Mesenchymal stem cell (in vitro differentiated cells and primary cell): ENCODE data around the gene SERPINE2.

ENCODE experiments used
- DNase-seq: peaks from one replicate; pipeline ENCODE4 v3.0.0-alpha.2; 2013
- H2AFZ ChIP-seq: one replicate; pipeline ENCODE4 v1.6.1; 2013; ENCODE audit warnings: low read depth, mild to moderate bottlenecking, control low read depth, inconsistent platforms, low read length, moderate library complexity
- H2AK5ac ChIP-seq: 2 replicates; pipeline ENCODE4 v1.6.1; 2013; ENCODE audit warnings: low read length, moderate library complexity, mild to moderate bottlenecking, inconsistent platforms; ENCODE audit not compliant: severe bottlenecking
- H2BK120ac ChIP-seq: one replicate; pipeline ENCODE4 v1.6.1; 2013; ENCODE audit warnings: low read depth, mild to moderate bottlenecking, inconsistent platforms, low read length, moderate library complexity
- H2BK12ac ChIP-seq, 2 experiments: one replicate each; pipeline ENCODE4 v1.6.1; 2013; ENCODE audit warnings: inconsistent platforms in 2 of 2, low read length in 2 of 2, mild to moderate bottlenecking in 2 of 2, moderate library complexity in 2 of 2, control low read depth in 1 of 2
- H2BK15ac ChIP-seq: one replicate; pipeline ENCODE4 v1.6.1; 2013; ENCODE audit warnings: mild to moderate bottlenecking, low read depth, inconsistent platforms; ENCODE audit not compliant: poor library complexity, severe bottlenecking
- H2BK5ac ChIP-seq: 2 replicates; pipeline ENCODE4 v1.6.1; 2013; ENCODE audit warnings: low read depth, mild to moderate bottlenecking, low read length, control low read depth, inconsistent platforms; ENCODE audit not compliant: poor library complexity, severe bottlenecking
- H3K14ac ChIP-seq, 2 experiments: one replicate each; pipeline ENCODE4 v1.6.1; 2013; ENCODE audit warnings: inconsistent platforms in 2 of 2, low read length in 2 of 2, control low read depth in 1 of 2, mild to moderate bottlenecking in 1 of 2, moderate library complexity in 1 of 2
- H3K18ac ChIP-seq, 2 experiments: one replicate each; pipeline ENCODE4 v1.6.1; 2013; ENCODE audit warnings: inconsistent platforms in 2 of 2, low read length in 2 of 2, control low read depth in 1 of 2, low read depth in 1 of 2, mild to moderate bottlenecking in 1 of 2
- H3K23ac ChIP-seq, 2 experiments: one replicate each; pipeline ENCODE4 v1.6.1; 2013; ENCODE audit warnings: inconsistent platforms in 2 of 2, low read length in 2 of 2, mild to moderate bottlenecking in 2 of 2, moderate library complexity in 2 of 2, control low read depth in 1 of 2
- H3K27ac ChIP-seq: 2 replicates; pipeline ENCODE4 v1.5.1; 2013; ENCODE audit warnings: mild to moderate bottlenecking, moderate library complexity, low read length, control low read depth, inconsistent platforms; ENCODE audit not compliant: poor library complexity, severe bottlenecking
- H3K27me3 ChIP-seq, 2 experiments: 2 replicates each; pipeline versions ENCODE4 v1.6.1 to v1.7.0; 2013; ENCODE audit warnings: low read length in 2 of 2, mild to moderate bottlenecking in 2 of 2, moderate library complexity in 2 of 2, control low read depth in 1 of 2, inconsistent platforms in 1 of 2; ENCODE audit not compliant: control insufficient read depth in 1 of 2, insufficient read depth in 1 of 2
- H3K36me3 ChIP-seq, 2 experiments: 2 replicates each; pipeline versions ENCODE4 v1.6.1 to v1.7.0; 2013; ENCODE audit warnings: low read length in 2 of 2, control low read depth in 1 of 2, inconsistent platforms in 1 of 2, low read depth in 1 of 2, mild to moderate bottlenecking in 1 of 2; ENCODE audit not compliant: insufficient read depth in 2 of 2, control insufficient read depth in 1 of 2
- H3K4ac ChIP-seq, 2 experiments: one replicate each; pipeline ENCODE4 v1.6.1; 2013; ENCODE audit warnings: inconsistent platforms in 2 of 2, low read length in 2 of 2, mild to moderate bottlenecking in 2 of 2, moderate library complexity in 2 of 2, control low read depth in 1 of 2, low read depth in 1 of 2
- H3K4me1 ChIP-seq: 2 replicates; pipeline ENCODE4 v1.6.1; 2013; ENCODE audit warnings: low read depth, low read length, control low read depth; ENCODE audit not compliant: control insufficient read depth, insufficient read depth
- H3K4me2 ChIP-seq: 2 replicates; pipeline ENCODE4 v1.6.1; 2013; ENCODE audit warnings: low read length, mild to moderate bottlenecking, inconsistent platforms; ENCODE audit not compliant: poor library complexity, severe bottlenecking
- H3K4me3 ChIP-seq, 2 experiments: 2 replicates each; pipeline versions ENCODE4 v1.5.1 to v1.7.0; 2013; ENCODE audit warnings: low read length in 2 of 2, mild to moderate bottlenecking in 2 of 2, control low read depth in 1 of 2, low read depth in 1 of 2; ENCODE audit not compliant: insufficient read depth in 1 of 2
- H3K79me1 ChIP-seq: replicated peaks from 2 replicates; pipeline ENCODE4 v1.6.1; 2013; ENCODE audit warnings: mild to moderate bottlenecking, control low read depth, low read length, inconsistent platforms; ENCODE audit not compliant: poor library complexity, severe bottlenecking
- H3K9ac ChIP-seq: 2 replicates; pipeline ENCODE4 v1.7.0; 2013; ENCODE audit warnings: mild to moderate bottlenecking, low read length, moderate library complexity
- H3K9me3 ChIP-seq: 2 replicates; pipeline ENCODE4 v1.7.0; 2013; ENCODE audit warnings: mild to moderate bottlenecking, low read length; ENCODE audit not compliant: control insufficient read depth
- H4K8ac ChIP-seq: one replicate; pipeline ENCODE4 v1.6.1; 2013; ENCODE audit warnings: inconsistent platforms, mild to moderate bottlenecking, low read length, moderate library complexity
- H4K91ac ChIP-seq: one replicate; pipeline ENCODE4 v1.6.1; 2013; ENCODE audit warnings: mild to moderate bottlenecking, low read length, inconsistent platforms
- WGBS: methylation state at CpG from one replicate; pipeline ENCODE4 v1.1.7; 2013; ENCODE audit warnings: mixed read lengths; 5-methylcytosine and 5-hydroxymethylcytosine counted together

SERPINE2 gene

DNA sequence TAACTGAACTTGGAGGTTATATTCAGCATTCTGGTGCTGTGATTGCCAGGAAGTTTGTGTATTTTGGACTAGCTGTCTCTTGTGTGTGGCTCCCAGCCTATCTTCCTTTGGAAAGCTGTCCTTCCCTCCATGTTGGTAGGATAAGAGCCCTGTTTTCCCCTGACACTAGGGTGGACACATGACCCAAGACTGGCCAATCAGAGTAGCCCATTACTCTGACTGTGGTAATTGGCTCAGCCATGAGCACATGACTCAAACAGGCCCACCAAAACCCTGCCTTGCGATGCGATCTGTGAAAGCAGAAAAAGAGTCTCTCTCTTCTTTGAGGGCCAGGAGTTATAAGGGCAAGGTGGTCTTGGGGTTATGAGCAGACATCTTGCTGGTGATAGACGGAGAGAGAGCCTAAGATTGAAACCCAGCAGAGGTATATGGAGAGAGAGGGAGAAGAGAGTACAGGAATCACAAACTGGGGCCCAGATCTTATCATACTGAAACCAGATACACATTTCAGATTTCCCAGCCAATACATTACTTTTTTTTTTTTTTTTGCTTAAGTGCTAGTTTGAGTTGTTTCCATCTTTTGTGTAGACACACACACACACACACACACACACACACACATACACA lies 45.3 kb upstream of the SERPINE2 start:
- peak overlapping the region; percentile 23 for H4K91ac ChIP-seq
- no peaks in the 10 kb centered on the region for H3K79me1 ChIP-seq
- H2AFZ ChIP-seq, result no peak overlapping the region
- H3K36me3 ChIP-seq, result no peaks in the 10 kb centered on the region
- no peak overlapping the region for H3K14ac ChIP-seq
- peak overlapping the region; percentile 75 to 83 for H3K4ac ChIP-seq
- H3K9ac ChIP-seq, result peak overlapping the region; percentile 73
- no peaks in the 10 kb centered on the region for H3K27me3 ChIP-seq
- H2BK5ac ChIP-seq, result no peak overlapping the region
- H2AK5ac ChIP-seq, result peak overlapping the region; percentile 78
- H4K8ac ChIP-seq, result peak overlapping the region; percentile 76
- peak overlapping the region; percentile 1 for H3K27ac ChIP-seq
- no peaks in the 10 kb centered on the region for H3K9me3 ChIP-seq
- DNase-seq, result no peak
- H3K23ac ChIP-seq, result no peak overlapping the region
- peak overlapping the region; percentile 36 for H2BK120ac ChIP-seq
- H3K18ac ChIP-seq, result peak overlapping the region; percentile 59 to 82
- H3K4me1 ChIP-seq, result peaks cover 2% of the 10 kb centered on the region
- H3K4me3 ChIP-seq, result no peak overlapping the region
- WGBS, result 100% methylated on average over 2 of the region's 3 CpGs
- no peak overlapping the region for H3K4me2 ChIP-seq
- peak overlapping the region; percentile 32 to 97 for H2BK12ac ChIP-seq
- no peak overlapping the region for H2BK15ac ChIP-seq

DNA sequence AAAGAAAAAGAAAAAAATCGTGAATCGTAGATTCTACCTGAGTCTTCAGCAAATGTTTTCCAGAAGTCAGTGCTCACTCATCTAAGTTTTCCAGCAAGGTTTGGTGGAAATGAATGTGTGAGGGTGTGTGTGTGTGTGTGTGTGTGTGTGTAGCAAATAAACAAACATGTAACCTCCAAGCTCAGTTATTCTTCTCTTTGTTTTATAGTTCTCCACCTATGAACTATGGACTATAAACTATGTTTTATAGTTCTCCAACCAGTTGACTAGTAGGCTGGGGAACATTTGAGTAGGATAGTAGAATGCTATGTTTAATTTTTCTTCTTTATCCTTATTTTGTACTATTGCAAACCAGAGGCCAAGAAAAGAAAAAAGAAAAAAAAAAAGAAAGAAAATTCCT lies 44.6 kb upstream of the SERPINE2 start:
- H4K8ac ChIP-seq, result no peak overlapping the region
- no peak overlapping the region for H3K14ac ChIP-seq
- 93% methylated on average over 2 of the region's 2 CpGs for WGBS
- peak overlapping the region in 1 of 2 experiments; percentile 38 for H3K4ac ChIP-seq
- no peaks in the 10 kb centered on the region for H3K9me3 ChIP-seq
- H2BK12ac ChIP-seq, result no peak overlapping the region
- no peak overlapping the region for H3K18ac ChIP-seq
- H3K4me3 ChIP-seq, result no peak overlapping the region
- no peak overlapping the region for H3K23ac ChIP-seq
- H2BK120ac ChIP-seq, result no peak overlapping the region
- no peak overlapping the region for H2BK15ac ChIP-seq
- no peak overlapping the region for H3K27ac ChIP-seq
- H3K4me1 ChIP-seq, result peaks cover 2% of the 10 kb centered on the region
- peak; percentile 8 for DNase-seq
- H2AK5ac ChIP-seq, result no peak overlapping the region
- no peak overlapping the region for H3K9ac ChIP-seq
- H2AFZ ChIP-seq, result no peak overlapping the region
- no peak overlapping the region for H4K91ac ChIP-seq
- H3K27me3 ChIP-seq, result no peaks in the 10 kb centered on the region
- no peaks in the 10 kb centered on the region for H3K79me1 ChIP-seq
- no peaks in the 10 kb centered on the region for H3K36me3 ChIP-seq
- H3K4me2 ChIP-seq, result no peak overlapping the region
- no peak overlapping the region for H2BK5ac ChIP-seq

GRCh38 chr2:224078656-224079055 lies 39.6 kb upstream of the SERPINE2 start:
- Histone ChIP-seq H3K18ac (peak overlapping the region in 1 of 2 experiments; percentile 34), H3K4ac (no peak overlapping the region), H2BK120ac (no peak overlapping the region), H3K79me1 (no peaks in the 10 kb centered on the region), H2BK12ac (no peak overlapping the region), H4K91ac (no peak overlapping the region), H3K23ac (no peak overlapping the region), H3K27ac (no peak overlapping the region), H3K36me3 (no peaks in the 10 kb centered on the region), H3K9me3 (no peaks in the 10 kb centered on the region), H2BK15ac (no peak overlapping the region), H3K14ac (no peak overlapping the region), H2BK5ac (no peak overlapping the region), H3K4me2 (no peak overlapping the region), H2AFZ (no peak overlapping the region), H3K4me1 (peaks cover 5% of the 10 kb centered on the region), H3K4me3 (no peak overlapping the region), H4K8ac (no peak overlapping the region), H2AK5ac (no peak overlapping the region), H3K27me3 (no peaks in the 10 kb centered on the region), H3K9ac (no peak overlapping the region)
- DNase-seq, result no peak
- 95% methylated on average over 8 of the region's 8 CpGs for WGBS

GRCh38 chr2:224077773-224078507 lies 38.9 kb upstream of the SERPINE2 start:
- no peak overlapping the region for H3K9ac ChIP-seq
- no peak overlapping the region for H3K4ac ChIP-seq
- no peaks in the 10 kb centered on the region for H3K36me3 ChIP-seq
- H4K91ac ChIP-seq, result no peak overlapping the region
- H3K79me1 ChIP-seq, result no peaks in the 10 kb centered on the region
- H3K9me3 ChIP-seq, result no peaks in the 10 kb centered on the region
- no peak overlapping the region for H2BK12ac ChIP-seq
- no peak overlapping the region for H3K14ac ChIP-seq
- peak overlapping the region; percentile 16 for H2BK15ac ChIP-seq
- H3K27ac ChIP-seq, result no peak overlapping the region
- no peak overlapping the region for H3K4me3 ChIP-seq
- H3K4me1 ChIP-seq, result peaks cover 5% of the 10 kb centered on the region
- no peak overlapping the region for H2BK5ac ChIP-seq
- H3K23ac ChIP-seq, result no peak overlapping the region
- no peak overlapping the region for H4K8ac ChIP-seq
- H2BK120ac ChIP-seq, result no peak overlapping the region
- no peak overlapping the region for H3K18ac ChIP-seq
- no peak overlapping the region for H3K4me2 ChIP-seq
- H2AFZ ChIP-seq, result no peak overlapping the region
- H2AK5ac ChIP-seq, result no peak overlapping the region
- DNase-seq, result no peak
- WGBS, result 86% methylated on average over 5 of the region's 5 CpGs
- H3K27me3 ChIP-seq, result no peaks in the 10 kb centered on the region
